KG1 (cell line): ENCODE results near the gene CDK5RAP2.
"Not testable (repeated sequence)": the region's sequence is repeated elsewhere in the genome, so short reads cannot be mapped to it uniquely, and the experiment has no call there.

Experiments used
- DNase-seq: peaks from one replicate; lab custom pipeline; 2025; lab: John Stamatoyannopoulos, UW

The CDK5RAP2 gene

GRCh38 chr9:120544441-120544840 is 35.5 kb downstream of the CDK5RAP2 start:
- DNase-seq: no peak

GRCh38 chr9:120542701-120543490 is 37.1 kb downstream of the CDK5RAP2 start:
- DNase-seq: no peak

- DNase-seq: no peak
These were observed 38.0 kb downstream of the CDK5RAP2 start for GRCh38 chr9:120541921-120542320.

GRCh38 chr9:120539951-120540350 is 40.0 kb downstream of the CDK5RAP2 start:
- no peak for DNase-seq

GRCh38 chr9:120538339-120538738 is 41.6 kb downstream of the CDK5RAP2 start:
- no peak for DNase-seq

GRCh38 chr9:120536949-120537640 is 42.9 kb downstream of the CDK5RAP2 start:
- no peak for DNase-seq

GRCh38 chr9:120536094-120536493 is 43.9 kb downstream of the CDK5RAP2 start:
- DNase-seq: no peak

- no peak for DNase-seq
These were observed 45.7 kb downstream of the CDK5RAP2 start for GRCh38 chr9:120534266-120534665.

GRCh38 chr9:120532891-120533290 is 47.1 kb downstream of the CDK5RAP2 start:
- DNase-seq: no peak

GRCh38 chr9:120532475-120532874 is 47.5 kb downstream of the CDK5RAP2 start:
- no peak for DNase-seq

GRCh38 chr9:120531683-120532300 is 48.2 kb downstream of the CDK5RAP2 start:
- DNase-seq: no peak

- DNase-seq: not testable (repeated sequence)
These were observed 49.6 kb downstream of the CDK5RAP2 start for GRCh38 chr9:120530220-120530832.

- no peak for DNase-seq
These were observed 51.1 kb downstream of the CDK5RAP2 start for GRCh38 chr9:120528829-120529228.

- DNase-seq: no peak
These were observed 51.6 kb downstream of the CDK5RAP2 start for GRCh38 chr9:120528327-120528726.

GRCh38 chr9:120526534-120526933 is 53.4 kb downstream of the CDK5RAP2 start:
- DNase-seq: no peak

GRCh38 chr9:120524863-120525262 is 55.1 kb downstream of the CDK5RAP2 start:
- DNase-seq: no peak

- no peak for DNase-seq
These were observed 55.9 kb downstream of the CDK5RAP2 start for GRCh38 chr9:120524038-120524437.

GRCh38 chr9:120522558-120522957 is 57.4 kb downstream of the CDK5RAP2 start:
- DNase-seq: no peak

GRCh38 chr9:120522032-120522431 is 57.9 kb downstream of the CDK5RAP2 start:
- no peak for DNase-seq

GRCh38 chr9:120521101-120521500 is 58.9 kb downstream of the CDK5RAP2 start:
- no peak for DNase-seq

GRCh38 chr9:120515996-120516395 is 64.0 kb downstream of the CDK5RAP2 start:
- DNase-seq: not testable (repeated sequence)

GRCh38 chr9:120515481-120515880 is 64.5 kb downstream of the CDK5RAP2 start:
- not testable (repeated sequence) for DNase-seq

GRCh38 chr9:120514405-120514804 is 65.6 kb downstream of the CDK5RAP2 start:
- DNase-seq: no peak
